Gastrocnemius medialis (tissue), 4 donors: ENCODE results near the gene MAP4K5.

Source experiments
- POLR2A ChIP-seq, 2 donors: fragments of 450-650 bp; IDR thresholded peaks; one replicate each; pipeline ENCODE4 v1.6.1; 2017; ENCODE audit warnings: antibody characterized with exemption in 2 of 2, mild to moderate bottlenecking in 2 of 2, moderate library complexity in 2 of 2
- TF ChIP-seq, protein P1 (sequence below), 5 experiments: fragments of 450-650 bp in 3 of 5; fragments of 200-600 bp in 2 of 5; sonication (generic) in 2 of 5; IDR thresholded peaks in 4 of 5; conservative IDR thresholded peaks in 1 of 5; 1 replicate in 4 of 5; 2 replicates in 1 of 5; pipeline ENCODE4 v1.5.1; 2016 to 2019; ENCODE audit warnings: antibody characterized with exemption in 5 of 5, mild to moderate bottlenecking in 3 of 5, moderate library complexity in 3 of 5

DNA sequence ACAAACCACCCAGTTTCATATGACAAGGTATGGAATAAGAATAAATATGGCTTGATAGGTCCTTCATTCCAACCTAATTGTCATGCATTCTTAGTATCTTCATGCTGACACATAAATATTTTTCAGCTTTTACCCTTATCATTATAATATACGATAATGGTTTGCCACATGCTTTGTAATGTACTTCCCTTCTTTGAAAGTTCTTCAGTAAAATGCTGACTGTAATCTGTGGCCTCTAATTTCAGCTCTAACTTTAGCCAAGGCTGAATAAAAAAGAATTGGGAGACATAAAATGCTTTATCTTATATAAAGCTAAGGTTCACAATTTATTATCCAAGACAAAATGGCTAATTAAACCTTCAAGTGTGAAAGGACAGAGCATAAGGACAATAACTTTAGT, 2.6 kb upstream of the MAP4K5 start:
- TF ChIP-seq, protein P1, sequence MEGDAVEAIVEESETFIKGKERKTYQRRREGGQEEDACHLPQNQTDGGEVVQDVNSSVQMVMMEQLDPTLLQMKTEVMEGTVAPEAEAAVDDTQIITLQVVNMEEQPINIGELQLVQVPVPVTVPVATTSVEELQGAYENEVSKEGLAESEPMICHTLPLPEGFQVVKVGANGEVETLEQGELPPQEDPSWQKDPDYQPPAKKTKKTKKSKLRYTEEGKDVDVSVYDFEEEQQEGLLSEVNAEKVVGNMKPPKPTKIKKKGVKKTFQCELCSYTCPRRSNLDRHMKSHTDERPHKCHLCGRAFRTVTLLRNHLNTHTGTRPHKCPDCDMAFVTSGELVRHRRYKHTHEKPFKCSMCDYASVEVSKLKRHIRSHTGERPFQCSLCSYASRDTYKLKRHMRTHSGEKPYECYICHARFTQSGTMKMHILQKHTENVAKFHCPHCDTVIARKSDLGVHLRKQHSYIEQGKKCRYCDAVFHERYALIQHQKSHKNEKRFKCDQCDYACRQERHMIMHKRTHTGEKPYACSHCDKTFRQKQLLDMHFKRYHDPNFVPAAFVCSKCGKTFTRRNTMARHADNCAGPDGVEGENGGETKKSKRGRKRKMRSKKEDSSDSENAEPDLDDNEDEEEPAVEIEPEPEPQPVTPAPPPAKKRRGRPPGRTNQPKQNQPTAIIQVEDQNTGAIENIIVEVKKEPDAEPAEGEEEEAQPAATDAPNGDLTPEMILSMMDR (IDR thresholded peaks at IDR 0.05 in 4 of 5, conservative IDR thresholded peaks at IDR 0.05 in 1 of 5) = no peak
- no peak for TF ChIP-seq POLR2A (IDR thresholded peaks at IDR 0.05)
